GM18861 (cell line): ENCODE measurements around the gene RNF114.
"Not testable (repeated sequence)": the region's sequence is repeated elsewhere in the genome, so short reads cannot be mapped to it uniquely, and the experiment has no call there.

ENCODE experiments used
- ATAC-seq: cut with Tn5 transposase; IDR thresholded peaks from one replicate; pipeline ENCODE4 v1.9.1; 2021; ENCODE audit not compliant: unreplicated experiment

The RNF114 gene

GRCh38 chr20:49925901-49926454 is 10.2 kb upstream of the RNF114 start:
- no peak for ATAC-seq

GRCh38 chr20:49928411-49929141 is 7.6 kb upstream of the RNF114 start:
- no peak for ATAC-seq

GRCh38 chr20:49929142-49929494 is 7.1 kb upstream of the RNF114 start:
- no peak for ATAC-seq

- no peak for ATAC-seq
Measured at GRCh38 chr20:49935746-49936152, 448 bp upstream of the RNF114 start.

- ATAC-seq, result no peak
Measured at GRCh38 chr20:49937027-49937929, 1.1 kb downstream of the RNF114 start.

GRCh38 chr20:49938173-49939163 is 2.3 kb downstream of the RNF114 start:
- no peak for ATAC-seq

- ATAC-seq, result no peak
Measured at GRCh38 chr20:49941456-49941855, 5.3 kb downstream of the RNF114 start.

- ATAC-seq, result no peak
Measured at GRCh38 chr20:49942303-49942702, 6.1 kb downstream of the RNF114 start.

- no peak for ATAC-seq
Measured at GRCh38 chr20:49942942-49943341, 6.7 kb downstream of the RNF114 start.

- ATAC-seq, result no peak
Measured at GRCh38 chr20:49945306-49945700, 9.1 kb downstream of the RNF114 start.

GRCh38 chr20:49945701-49946477 is 9.7 kb downstream of the RNF114 start:
- ATAC-seq, result no peak

- no peak for ATAC-seq
Measured at GRCh38 chr20:49948178-49948577, 12.0 kb downstream of the RNF114 start.

GRCh38 chr20:49948809-49949507 is 12.8 kb downstream of the RNF114 start:
- no peak for ATAC-seq

GRCh38 chr20:49951151-49951550 is 15.0 kb downstream of the RNF114 start:
- ATAC-seq, result no peak

- no peak for ATAC-seq
Measured at GRCh38 chr20:49955167-49955566, 19.0 kb downstream of the RNF114 start.

GRCh38 chr20:49955830-49956396 is 19.7 kb downstream of the RNF114 start:
- not testable (repeated sequence) for ATAC-seq

- no peak for ATAC-seq
Measured at GRCh38 chr20:49956689-49957088, 20.5 kb downstream of the RNF114 start.

GRCh38 chr20:49957089-49957938 is 21.1 kb downstream of the RNF114 start:
- not testable (repeated sequence) for ATAC-seq
